Ishikawa (cell line): ENCODE measurements around the gene MYH16.

Experiments used
- CEBPB ChIP-seq: IDR thresholded peaks from 2 replicates; pipeline ENCODE4 v1.6.1; 2012
- CREB1 ChIP-seq: IDR thresholded peaks from 2 replicates; pipeline ENCODE4 v1.6.1; 2012; ENCODE audit warnings: low read depth
- EGR1 ChIP-seq: IDR thresholded peaks from 2 replicates; pipeline ENCODE4 v1.6.1; 2012
- EP300 ChIP-seq: IDR thresholded peaks from 2 replicates; pipeline ENCODE4 v1.6.1; 2012; ENCODE audit warnings: borderline replicate concordance
- FOXM1 ChIP-seq: IDR thresholded peaks from 2 replicates; pipeline ENCODE4 v1.6.1; 2012; ENCODE audit warnings: low read depth, borderline replicate concordance
- MAX ChIP-seq: IDR thresholded peaks from 2 replicates; pipeline ENCODE4 v1.6.1; 2012
- NFIC ChIP-seq: IDR thresholded peaks from 2 replicates; pipeline ENCODE4 v1.6.1; 2012
- RAD21 ChIP-seq: IDR thresholded peaks from 2 replicates; pipeline ENCODE4 v1.6.1; 2012; ENCODE audit warnings: low read depth
- REST ChIP-seq: IDR thresholded peaks from 2 replicates; pipeline ENCODE4 v1.6.1; 2012; ENCODE audit warnings: low read depth, mild to moderate bottlenecking
- TAF1 ChIP-seq: IDR thresholded peaks from 2 replicates; pipeline ENCODE4 v1.6.1; 2012; ENCODE audit warnings: low read depth, mild to moderate bottlenecking
- TCF12 ChIP-seq: IDR thresholded peaks from 2 replicates; pipeline ENCODE4 v1.6.1; 2012; ENCODE audit warnings: low read depth
- TEAD4 ChIP-seq: IDR thresholded peaks from 2 replicates; pipeline ENCODE4 v1.6.1; 2012
- USF1 ChIP-seq: IDR thresholded peaks from 2 replicates; pipeline ENCODE4 v1.6.1; 2012
- YY1 ChIP-seq: IDR thresholded peaks from 2 replicates; pipeline ENCODE4 v1.6.1; 2012; ENCODE audit warnings: low read depth
- ZBTB7A ChIP-seq: IDR thresholded peaks from 2 replicates; pipeline ENCODE4 v1.6.1; 2012; ENCODE audit warnings: low read depth

MYH16 gene

GRCh38 chr7:99278180-99278579, 5.5 kb downstream of the MYH16 start:
- no peak for TF ChIP-seq CREB1
- no peak for TF ChIP-seq FOXM1
- no peak; the same call in 1 of the 2 replicates for TF ChIP-seq RAD21
- TF ChIP-seq TAF1, result no peak
- no peak for TF ChIP-seq REST
- TF ChIP-seq MAX, result no peak
- TF ChIP-seq YY1, result no peak
- TF ChIP-seq TEAD4, result no peak
- TF ChIP-seq EP300, result no peak
- TF ChIP-seq NFIC, result no peak

GRCh38 chr7:99287779-99288534, 15.3 kb downstream of the MYH16 start:
- TF ChIP-seq EGR1, result no peak
- no peak for TF ChIP-seq YY1
- TF ChIP-seq CREB1, result no peak
- TF ChIP-seq RAD21, result no peak
- TF ChIP-seq USF1, result no peak
- TF ChIP-seq TCF12, result no peak
- no peak for TF ChIP-seq TEAD4
- TF ChIP-seq FOXM1, result no peak
- TF ChIP-seq EP300, result no peak
- no peak for TF ChIP-seq NFIC
- no peak for TF ChIP-seq CEBPB
- no peak for TF ChIP-seq TAF1
- no peak for TF ChIP-seq REST

- TF ChIP-seq CREB1 (no peak), CEBPB (no peak), YY1 (no peak), USF1 (no peak), ZBTB7A (no peak), TCF12 (no peak), RAD21 (no peak), EP300 (no peak), TAF1 (no peak), TEAD4 (no peak), NFIC (no peak), REST (no peak), MAX (no peak), FOXM1 (no peak), EGR1 (no peak)
These were observed 16.5 kb downstream of the MYH16 start for GRCh38 chr7:99289185-99289584.

GRCh38 chr7:99290980-99291607, 18.5 kb downstream of the MYH16 start:
- no peak for TF ChIP-seq YY1
- TF ChIP-seq EP300, result no peak
- no peak for TF ChIP-seq REST
- no peak for TF ChIP-seq ZBTB7A
- no peak for TF ChIP-seq TAF1
